HEK293 (cell line): ENCODE measurements around the gene OCRL.

Experiments used
- CTCF ChIA-PET: fragments of 350-600 bp; formaldehyde crosslinking; extraction: SDS; loops from one replicate; lab custom pipeline; 2021; ENCODE audit warnings: antibody characterized with exemption; lab: Yijun Ruan, JAX
- POLR2A ChIA-PET: fragments of 300-600 bp; formaldehyde crosslinking; extraction: SDS; loops from one replicate; lab custom pipeline; 2020; ENCODE audit warnings: antibody characterized with exemption, inconsistent platforms; lab: Yijun Ruan, JAX
- H3K27ac ChIP-seq: fragments of 200-500 bp; sonication (Bioruptor generic); 2 replicates; pipeline ENCODE4 v1.5.1; 2014; ENCODE audit warnings: low read depth, low read length, control low read depth, inconsistent platforms; ENCODE audit errors: extremely low read depth
- H3K36me3 ChIP-seq, 2 experiments: fragments of 200-500 bp in 1 of 2; sonication (Bioruptor generic) in 1 of 2; 1 replicate in 1 of 2; 2 replicates in 1 of 2; pipeline ENCODE4 v1.5.1; 2014 to 2017; ENCODE audit warnings: inconsistent platforms in 2 of 2, low read length in 2 of 2; ENCODE audit not compliant: control insufficient read depth in 2 of 2, insufficient read depth in 1 of 2
- H3K4me1 ChIP-seq: fragments of 200-500 bp; sonication (Bioruptor generic); 2 replicates; pipeline ENCODE4 v1.5.1; 2014; ENCODE audit warnings: mild to moderate bottlenecking, low read length, inconsistent platforms; ENCODE audit not compliant: control insufficient read depth, insufficient read depth
- H3K4me3 ChIP-seq: 2 replicates; pipeline ENCODE4 v1.5.1; 2011; ENCODE audit warnings: low read depth, mild to moderate bottlenecking, control low read depth, low read length, moderate library complexity
- H3K9me3 ChIP-seq: fragments of 200-500 bp; sonication (Bioruptor generic); 2 replicates; pipeline ENCODE4 v1.5.1; 2014; ENCODE audit warnings: low read depth, low read length, inconsistent platforms; ENCODE audit not compliant: control insufficient read depth, insufficient read depth
- BCL11A ChIP-seq: fragments of 450-650 bp; formaldehyde crosslinking; IDR thresholded peaks from 2 replicates; pipeline ENCODE4 v1.5.1; 2016; ENCODE audit warnings: low read depth, missing biosample characterization, missing genetic modification characterization
- EGR2 ChIP-seq: fragments of 450-650 bp; formaldehyde crosslinking; IDR thresholded peaks from 2 replicates; pipeline ENCODE4 v1.5.1; 2016; ENCODE audit warnings: low read depth, missing biosample characterization, missing genetic modification characterization
- MEIS1 ChIP-seq: sonication (generic); formaldehyde crosslinking; IDR thresholded peaks from 2 replicates; pipeline ENCODE4 v1.8.1; 2022; ENCODE audit warnings: missing genetic modification reagents, mild to moderate bottlenecking, borderline replicate concordance
- OSR2 ChIP-seq: fragments of 450-650 bp; formaldehyde crosslinking; IDR thresholded peaks from 2 replicates; pipeline ENCODE4 v1.5.1; 2016; ENCODE audit warnings: missing biosample characterization, missing genetic modification characterization
- OVOL3 ChIP-seq: fragments of 450-650 bp; formaldehyde crosslinking; IDR thresholded peaks from 2 replicates; pipeline ENCODE4 v1.5.1; 2016; ENCODE audit warnings: missing biosample characterization, missing genetic modification characterization
- SETDB1 ChIP-seq: IDR thresholded peaks from one replicate; pipeline ENCODE4 v1.6.1; 2017; ENCODE audit warnings: mild to moderate bottlenecking, low read length, moderate library complexity, mixed read lengths; ENCODE audit not compliant: insufficient read length
- YY2 ChIP-seq: fragments of 450-650 bp; formaldehyde crosslinking; IDR thresholded peaks from 2 replicates; pipeline ENCODE4 v1.5.1; 2016; ENCODE audit warnings: missing biosample characterization, missing genetic modification characterization
- ZBTB48 ChIP-seq: fragments of 450-650 bp; formaldehyde crosslinking; IDR thresholded peaks from 2 replicates; pipeline ENCODE4 v1.5.1; 2016; ENCODE audit warnings: missing biosample characterization, missing genetic modification characterization
- ZFP3 ChIP-seq: fragments of 450-650 bp; formaldehyde crosslinking; IDR thresholded peaks from 2 replicates; pipeline ENCODE4 v1.5.1; 2016; ENCODE audit warnings: low read depth, missing biosample characterization, missing genetic modification characterization
- ZNF138 ChIP-seq: fragments of 450-650 bp; formaldehyde crosslinking; IDR thresholded peaks from 2 replicates; pipeline ENCODE4 v1.5.1; 2016; ENCODE audit warnings: missing biosample characterization, missing genetic modification characterization, borderline replicate concordance
- ZNF140 ChIP-seq: fragments of 450-650 bp; formaldehyde crosslinking; IDR thresholded peaks from 2 replicates; pipeline ENCODE4 v1.5.1; 2016; ENCODE audit warnings: missing biosample characterization, missing genetic modification characterization
- ZNF169 ChIP-seq: fragments of 450-650 bp; formaldehyde crosslinking; IDR thresholded peaks from 2 replicates; pipeline ENCODE4 v1.5.1; 2016; ENCODE audit warnings: missing biosample characterization, missing genetic modification characterization
- ZNF174 ChIP-seq: fragments of 450-650 bp; formaldehyde crosslinking; IDR thresholded peaks from 2 replicates; pipeline ENCODE4 v1.5.0; 2017; ENCODE audit warnings: missing biosample characterization, mild to moderate bottlenecking, missing genetic modification characterization
- ZNF248 ChIP-seq: fragments of 450-650 bp; formaldehyde crosslinking; IDR thresholded peaks from 2 replicates; pipeline ENCODE4 v1.5.1; 2017; ENCODE audit warnings: missing biosample characterization, missing genetic modification characterization
- ZNF266 ChIP-seq: fragments of 450-650 bp; formaldehyde crosslinking; IDR thresholded peaks from 2 replicates; pipeline ENCODE4 v1.5.1; 2016; ENCODE audit warnings: missing biosample characterization, missing genetic modification characterization, low read depth
- ZNF292 ChIP-seq: fragments of 450-650 bp; formaldehyde crosslinking; IDR thresholded peaks from 2 replicates; pipeline ENCODE4 v1.5.1; 2016; ENCODE audit warnings: low read depth, missing biosample characterization, missing genetic modification characterization, borderline replicate concordance
- ZNF350 ChIP-seq: fragments of 450-650 bp; formaldehyde crosslinking; IDR thresholded peaks from 2 replicates; pipeline ENCODE4 v1.5.0; 2017; ENCODE audit warnings: missing biosample characterization, mild to moderate bottlenecking, missing genetic modification characterization
- ZNF37A ChIP-seq: fragments of 450-650 bp; IDR thresholded peaks from 2 replicates; pipeline ENCODE4 v1.5.1; 2018; ENCODE audit warnings: missing biosample characterization, missing genetic modification characterization
- ZNF426 ChIP-seq: fragments of 450-650 bp; formaldehyde crosslinking; IDR thresholded peaks from 2 replicates; pipeline ENCODE4 v1.5.1; 2017; ENCODE audit warnings: missing biosample characterization, missing genetic modification characterization, mild to moderate bottlenecking, inconsistent platforms, moderate library complexity
- ZNF521 ChIP-seq: fragments of 450-650 bp; formaldehyde crosslinking; IDR thresholded peaks from 2 replicates; pipeline ENCODE4 v1.5.1; 2017; ENCODE audit warnings: missing biosample characterization, mild to moderate bottlenecking, missing genetic modification characterization
- ZNF585B ChIP-seq: fragments of 450-650 bp; formaldehyde crosslinking; IDR thresholded peaks from 2 replicates; pipeline ENCODE4 v1.5.1; 2016; ENCODE audit warnings: missing biosample characterization, missing genetic modification characterization
- ZNF629 ChIP-seq: fragments of 450-650 bp; formaldehyde crosslinking; IDR thresholded peaks from 2 replicates; pipeline ENCODE4 v1.5.1; 2017; ENCODE audit warnings: missing biosample characterization, missing genetic modification characterization
- ZNF677 ChIP-seq: fragments of 450-650 bp; IDR thresholded peaks from 2 replicates; pipeline ENCODE4 v1.5.0; 2018; ENCODE audit warnings: missing biosample characterization, mild to moderate bottlenecking, missing genetic modification characterization, moderate library complexity
- ZNF747 ChIP-seq: fragments of 450-650 bp; formaldehyde crosslinking; IDR thresholded peaks from 2 replicates; pipeline ENCODE4 v1.5.1; 2016; ENCODE audit warnings: missing biosample characterization, missing genetic modification characterization
- ZNF792 ChIP-seq: fragments of 450-650 bp; formaldehyde crosslinking; IDR thresholded peaks from 2 replicates; pipeline ENCODE4 v1.5.1; 2016; ENCODE audit warnings: missing biosample characterization, missing genetic modification characterization
- ZXDB ChIP-seq: fragments of 450-650 bp; formaldehyde crosslinking; IDR thresholded peaks from 2 replicates; pipeline ENCODE4 v1.5.1; 2016; ENCODE audit warnings: missing biosample characterization, missing genetic modification characterization
- TF ChIP-seq, protein P1 (sequence below): fragments of 450-650 bp; IDR thresholded peaks from 2 replicates; pipeline ENCODE4 v1.5.1; 2018; ENCODE audit warnings: missing biosample characterization, mild to moderate bottlenecking, missing genetic modification characterization
- TF ChIP-seq, protein P2 (sequence below): fragments of 450-650 bp; formaldehyde crosslinking; IDR thresholded peaks from 2 replicates; pipeline ENCODE4 v1.5.1; 2017; ENCODE audit warnings: missing biosample characterization, missing genetic modification characterization
- TF ChIP-seq, protein P3 (sequence below): fragments of 450-650 bp; formaldehyde crosslinking; IDR thresholded peaks from 2 replicates; pipeline ENCODE4 v1.5.1; 2016; ENCODE audit warnings: missing biosample characterization, missing genetic modification characterization, low read depth
- TF ChIP-seq, protein P4 (sequence below): fragments of 450-650 bp; formaldehyde crosslinking; IDR thresholded peaks from 2 replicates; pipeline ENCODE4 v1.5.1; 2017; ENCODE audit warnings: missing biosample characterization, missing genetic modification characterization
- TF ChIP-seq, protein P5 (sequence below): fragments of 450-650 bp; formaldehyde crosslinking; IDR thresholded peaks from 2 replicates; pipeline ENCODE4 v1.5.1; 2016; ENCODE audit warnings: missing biosample characterization, missing genetic modification characterization

Gene OCRL

DNA sequence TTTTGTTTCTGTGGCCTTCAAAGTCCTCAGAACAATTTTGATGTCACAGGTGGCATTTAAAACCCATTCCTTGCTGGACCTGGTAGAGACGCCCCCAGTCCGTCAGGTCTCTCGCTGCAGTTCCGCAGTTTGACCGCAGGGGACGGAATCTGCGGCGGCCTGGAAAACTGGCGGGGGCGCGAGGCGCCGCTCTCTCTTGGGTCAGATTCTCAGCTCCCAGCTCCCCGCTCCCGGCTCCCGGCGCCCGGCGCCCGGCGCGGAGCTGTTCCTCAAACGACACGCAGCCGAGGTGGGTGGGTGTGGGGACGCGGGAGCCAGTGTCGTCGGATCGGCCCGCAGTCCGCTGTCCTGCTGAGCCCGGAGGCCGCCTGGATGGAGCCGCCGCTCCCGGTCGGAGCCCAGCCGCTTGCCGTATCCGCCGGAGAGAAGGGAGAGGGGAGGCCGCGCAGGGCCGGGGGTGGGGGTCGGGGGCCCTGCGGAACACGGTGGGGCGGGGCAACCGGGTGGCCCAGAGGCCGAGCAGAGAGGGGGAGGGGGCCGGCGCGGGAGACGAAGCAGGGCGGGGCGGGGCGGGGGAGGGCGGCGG, at the start of gene OCRL:
Gene OCRL (plus strand): TSS at position 192 of the 586 bp plus-strand sequence. CDS start 181 bp downstream, at position 373.
- Histone ChIP-seq H3K4me1 (no peaks in the 10 kb centered on the region), H3K36me3 (peaks cover 0 to 8% of the 10 kb centered on the region in 2 experiments; a peak in 1 of 3 replicates), H3K27ac (peak within 1 kb of the TSS; percentile 71), H3K4me3 (peak within 1 kb of the TSS; percentile 62), H3K9me3 (no peaks in the 10 kb centered on the region)
- ChIA-PET CTCF (no interaction called here), POLR2A (interaction anchor here (0.6 kb wide), 1 partner anchor 11 kb away, joined by 3 read pairs; no protein-coding TSS in a partner anchor)
- TF ChIP-seq ZNF350 (tag by site-specific recombination) = no peak
- no peak for TF ChIP-seq ZNF169 (tag by site-specific recombination)
- TF ChIP-seq ZNF266 = no peak
- no peak for TF ChIP-seq ZNF521 (tag by site-specific recombination)
- TF ChIP-seq OVOL3 (tag by site-specific recombination) = no peak
- TF ChIP-seq ZNF138 (tag by site-specific recombination) = no peak
- no peak for TF ChIP-seq ZNF585B (tag by site-specific recombination)
- no peak for TF ChIP-seq ZNF792 (tag by site-specific recombination)
- no peak for TF ChIP-seq ZNF292 (tag by site-specific recombination)
- TF ChIP-seq SETDB1 = no peak
- no peak for TF ChIP-seq ZNF37A (tag by site-specific recombination)
- TF ChIP-seq, protein P1, sequence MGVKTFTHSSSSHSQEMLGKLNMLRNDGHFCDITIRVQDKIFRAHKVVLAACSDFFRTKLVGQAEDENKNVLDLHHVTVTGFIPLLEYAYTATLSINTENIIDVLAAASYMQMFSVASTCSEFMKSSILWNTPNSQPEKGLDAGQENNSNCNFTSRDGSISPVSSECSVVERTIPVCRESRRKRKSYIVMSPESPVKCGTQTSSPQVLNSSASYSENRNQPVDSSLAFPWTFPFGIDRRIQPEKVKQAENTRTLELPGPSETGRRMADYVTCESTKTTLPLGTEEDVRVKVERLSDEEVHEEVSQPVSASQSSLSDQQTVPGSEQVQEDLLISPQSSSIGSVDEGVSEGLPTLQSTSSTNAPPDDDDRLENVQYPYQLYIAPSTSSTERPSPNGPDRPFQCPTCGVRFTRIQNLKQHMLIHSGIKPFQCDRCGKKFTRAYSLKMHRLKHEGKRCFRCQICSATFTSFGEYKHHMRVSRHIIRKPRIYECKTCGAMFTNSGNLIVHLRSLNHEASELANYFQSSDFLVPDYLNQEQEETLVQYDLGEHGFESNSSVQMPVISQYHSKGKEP (tag by site-specific recombination) = no peak
- TF ChIP-seq, protein P2, sequence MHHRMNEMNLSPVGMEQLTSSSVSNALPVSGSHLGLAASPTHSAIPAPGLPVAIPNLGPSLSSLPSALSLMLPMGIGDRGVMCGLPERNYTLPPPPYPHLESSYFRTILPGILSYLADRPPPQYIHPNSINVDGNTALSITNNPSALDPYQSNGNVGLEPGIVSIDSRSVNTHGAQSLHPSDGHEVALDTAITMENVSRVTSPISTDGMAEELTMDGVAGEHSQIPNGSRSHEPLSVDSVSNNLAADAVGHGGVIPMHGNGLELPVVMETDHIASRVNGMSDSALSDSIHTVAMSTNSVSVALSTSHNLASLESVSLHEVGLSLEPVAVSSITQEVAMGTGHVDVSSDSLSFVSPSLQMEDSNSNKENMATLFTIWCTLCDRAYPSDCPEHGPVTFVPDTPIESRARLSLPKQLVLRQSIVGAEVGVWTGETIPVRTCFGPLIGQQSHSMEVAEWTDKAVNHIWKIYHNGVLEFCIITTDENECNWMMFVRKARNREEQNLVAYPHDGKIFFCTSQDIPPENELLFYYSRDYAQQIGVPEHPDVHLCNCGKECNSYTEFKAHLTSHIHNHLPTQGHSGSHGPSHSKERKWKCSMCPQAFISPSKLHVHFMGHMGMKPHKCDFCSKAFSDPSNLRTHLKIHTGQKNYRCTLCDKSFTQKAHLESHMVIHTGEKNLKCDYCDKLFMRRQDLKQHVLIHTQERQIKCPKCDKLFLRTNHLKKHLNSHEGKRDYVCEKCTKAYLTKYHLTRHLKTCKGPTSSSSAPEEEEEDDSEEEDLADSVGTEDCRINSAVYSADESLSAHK (tag by site-specific recombination) = no peak
- TF ChIP-seq, protein P3, sequence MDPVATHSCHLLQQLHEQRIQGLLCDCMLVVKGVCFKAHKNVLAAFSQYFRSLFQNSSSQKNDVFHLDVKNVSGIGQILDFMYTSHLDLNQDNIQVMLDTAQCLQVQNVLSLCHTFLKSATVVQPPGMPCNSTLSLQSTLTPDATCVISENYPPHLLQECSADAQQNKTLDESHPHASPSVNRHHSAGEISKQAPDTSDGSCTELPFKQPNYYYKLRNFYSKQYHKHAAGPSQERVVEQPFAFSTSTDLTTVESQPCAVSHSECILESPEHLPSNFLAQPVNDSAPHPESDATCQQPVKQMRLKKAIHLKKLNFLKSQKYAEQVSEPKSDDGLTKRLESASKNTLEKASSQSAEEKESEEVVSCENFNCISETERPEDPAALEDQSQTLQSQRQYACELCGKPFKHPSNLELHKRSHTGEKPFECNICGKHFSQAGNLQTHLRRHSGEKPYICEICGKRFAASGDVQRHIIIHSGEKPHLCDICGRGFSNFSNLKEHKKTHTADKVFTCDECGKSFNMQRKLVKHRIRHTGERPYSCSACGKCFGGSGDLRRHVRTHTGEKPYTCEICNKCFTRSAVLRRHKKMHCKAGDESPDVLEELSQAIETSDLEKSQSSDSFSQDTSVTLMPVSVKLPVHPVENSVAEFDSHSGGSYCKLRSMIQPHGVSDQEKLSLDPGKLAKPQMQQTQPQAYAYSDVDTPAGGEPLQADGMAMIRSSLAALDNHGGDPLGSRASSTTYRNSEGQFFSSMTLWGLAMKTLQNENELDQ (tag by site-specific recombination) = no peak
- TF ChIP-seq ZNF140 (tag by site-specific recombination) = no peak
- TF ChIP-seq, protein P4, sequence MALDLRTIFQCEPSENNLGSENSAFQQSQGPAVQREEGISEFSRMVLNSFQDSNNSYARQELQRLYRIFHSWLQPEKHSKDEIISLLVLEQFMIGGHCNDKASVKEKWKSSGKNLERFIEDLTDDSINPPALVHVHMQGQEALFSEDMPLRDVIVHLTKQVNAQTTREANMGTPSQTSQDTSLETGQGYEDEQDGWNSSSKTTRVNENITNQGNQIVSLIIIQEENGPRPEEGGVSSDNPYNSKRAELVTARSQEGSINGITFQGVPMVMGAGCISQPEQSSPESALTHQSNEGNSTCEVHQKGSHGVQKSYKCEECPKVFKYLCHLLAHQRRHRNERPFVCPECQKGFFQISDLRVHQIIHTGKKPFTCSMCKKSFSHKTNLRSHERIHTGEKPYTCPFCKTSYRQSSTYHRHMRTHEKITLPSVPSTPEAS (tag by site-specific recombination) = no peak
- no peak for TF ChIP-seq OSR2 (tag by site-specific recombination)
- no peak for TF ChIP-seq ZBTB48 (tag by site-specific recombination)
- TF ChIP-seq ZNF248 = no peak
- TF ChIP-seq ZNF426 = no peak
- no peak for TF ChIP-seq ZFP3 (tag by site-specific recombination)
- TF ChIP-seq ZNF677 (tag by site-specific recombination) = no peak
- no peak for TF ChIP-seq YY2 (tag by site-specific recombination)
- TF ChIP-seq, protein P5, sequence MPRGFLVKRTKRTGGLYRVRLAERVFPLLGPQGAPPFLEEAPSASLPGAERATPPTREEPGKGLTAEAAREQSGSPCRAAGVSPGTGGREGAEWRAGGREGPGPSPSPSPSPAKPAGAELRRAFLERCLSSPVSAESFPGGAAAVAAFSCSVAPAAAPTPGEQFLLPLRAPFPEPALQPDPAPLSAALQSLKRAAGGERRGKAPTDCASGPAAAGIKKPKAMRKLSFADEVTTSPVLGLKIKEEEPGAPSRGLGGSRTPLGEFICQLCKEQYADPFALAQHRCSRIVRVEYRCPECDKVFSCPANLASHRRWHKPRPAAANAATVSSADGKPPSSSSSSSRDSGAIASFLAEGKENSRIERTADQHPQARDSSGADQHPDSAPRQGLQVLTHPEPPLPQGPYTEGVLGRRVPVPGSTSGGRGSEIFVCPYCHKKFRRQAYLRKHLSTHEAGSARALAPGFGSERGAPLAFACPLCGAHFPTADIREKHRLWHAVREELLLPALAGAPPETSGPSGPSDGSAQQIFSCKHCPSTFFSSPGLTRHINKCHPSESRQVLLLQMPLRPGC (tag by site-specific recombination) = no peak
- no peak for TF ChIP-seq ZNF174 (tag by site-specific recombination)
- TF ChIP-seq MEIS1 = no peak
- TF ChIP-seq BCL11A (tag by site-specific recombination) = no peak
- TF ChIP-seq ZNF629 (tag by site-specific recombination) = 0 out of 2 replicates have a peak, but pooled peaks have one; percentile 22
- TF ChIP-seq EGR2 (tag by site-specific recombination) = peak; percentile 38; the same call in 1 of the 2 replicates
- TF ChIP-seq ZXDB = 0 out of 2 replicates have a peak, but pooled peaks have one; percentile 18
- no peak for TF ChIP-seq ZNF747 (tag by site-specific recombination)
